Calu3 (cell line): ENCODE results near the gene CD164. TPM values are rescaled to one million over a fixed set of nuclear protein-coding genes. Genes with fewer than 3 reads are reported as not detected.

Experiments used
- BruUV-seq: library from RNA; stranded (reverse); fragments of 400-500 nt; replicated peaks from 2 replicates; lab custom pipeline; 2021; lab: Mats Ljungman, UMichigan
- CTCF ChIA-PET: fragments of 300-600 bp; sonication (Branson Sonifier 250); formaldehyde crosslinking; loops from one replicate; lab custom pipeline; 2022; ENCODE audit warnings: antibody characterized with exemption; lab: Charles Lee
- DNase-seq: peaks from one replicate; pipeline ENCODE4 v3.0.0; 2022
- H3K27ac Mint-ChIP-seq: one replicate; pipeline ENCODE4 v1.8.0; 2022; ENCODE audit warnings: mixed read lengths; ENCODE audit not compliant: unreplicated experiment
- H3K27me3 Mint-ChIP-seq: one replicate; pipeline ENCODE4 v1.8.0; 2022; ENCODE audit warnings: mixed read lengths; ENCODE audit not compliant: unreplicated experiment
- H3K36me3 Mint-ChIP-seq: one replicate; pipeline ENCODE4 v1.8.0; 2022; ENCODE audit warnings: mild to moderate bottlenecking, moderate library complexity, mixed read lengths; ENCODE audit not compliant: insufficient read depth, unreplicated experiment
- H3K4me1 Mint-ChIP-seq: one replicate; pipeline ENCODE4 v1.8.0; 2022; ENCODE audit warnings: mild to moderate bottlenecking, low read depth, mixed read lengths; ENCODE audit not compliant: unreplicated experiment
- H3K4me3 Mint-ChIP-seq: one replicate; pipeline ENCODE4 v1.8.0; 2022; ENCODE audit warnings: mild to moderate bottlenecking, low read depth, moderate library complexity, mixed read lengths; ENCODE audit not compliant: unreplicated experiment
- H3K9me3 Mint-ChIP-seq: one replicate; pipeline ENCODE4 v1.8.0; 2022; ENCODE audit warnings: low read depth, mixed read lengths; ENCODE audit not compliant: unreplicated experiment
- CTCF ChIP-seq: fragments of 200-600 bp; IDR thresholded peaks from one replicate; pipeline ENCODE4 v1.8.0; 2022; ENCODE audit warnings: antibody characterized with exemption; ENCODE audit not compliant: unreplicated experiment
- intact Hi-C: fragments of 100-400 bp; cut with micrococcal nuclease; formaldehyde crosslinking; loops from one replicate; pipeline ENCODE4 v1.10.0; 2022; ENCODE audit not compliant: unreplicated experiment
- total RNA-seq: library from RNA; stranded (reverse); gene quantifications from 2 replicates; pipeline ENCODE4 v1.2.3, GENCODE V29; 2022

Gene CD164
- total RNA-seq, 1 experiment from 2014 or later = 343 TPM

- no peak for DNase-seq
- Mint-ChIP-seq H3K27me3 (no peaks in the 10 kb centered on the region), H3K36me3 (peaks cover 44% of the 10 kb centered on the region), H3K27ac (no peak overlapping the region), H3K4me3 (no peak overlapping the region), H3K4me1 (no peaks in the 10 kb centered on the region), H3K9me3 (peaks cover 2% of the 10 kb centered on the region)
- BruUV-seq = no TSS peak
- CTCF ChIA-PET = no interaction called here
- intact Hi-C loops = no loop called here
- TF ChIP-seq CTCF = no peak
Observed at GRCh38 chr6:109362102-109362884, 20.0 kb downstream of the CD164 start.

GRCh38 chr6:109360791-109361190 lies 21.5 kb downstream of the CD164 start:
- H3K9me3 Mint-ChIP-seq = peaks cover 2% of the 10 kb centered on the region
- BruUV-seq = no TSS peak

GRCh38 chr6:109360281-109360680 lies 22.0 kb downstream of the CD164 start:
- peaks cover 32% of the 10 kb centered on the region for H3K36me3 Mint-ChIP-seq

More at GRCh38 chr6:109360791-109361190, 21.5 kb downstream of the CD164 start:
- CTCF ChIA-PET = no interaction called here
- Mint-ChIP-seq H3K36me3 (peaks cover 36% of the 10 kb centered on the region), H3K4me1 (no peaks in the 10 kb centered on the region), H3K4me3 (no peak overlapping the region), H3K27me3 (no peaks in the 10 kb centered on the region), H3K27ac (no peak overlapping the region)
- intact Hi-C loops = no loop called here
- no peak for DNase-seq
- TF ChIP-seq CTCF = no peak

GRCh38 chr6:109359248-109359647 lies 23.0 kb downstream of the CD164 start:
- TF ChIP-seq CTCF = no peak
- Mint-ChIP-seq H3K9me3 (peaks cover 2% of the 10 kb centered on the region), H3K27ac (no peak overlapping the region), H3K4me1 (no peaks in the 10 kb centered on the region), H3K36me3 (peaks cover 24% of the 10 kb centered on the region), H3K27me3 (no peaks in the 10 kb centered on the region), H3K4me3 (no peak overlapping the region)
- intact Hi-C loops = no loop called here
- no peak for DNase-seq
- CTCF ChIA-PET = interaction anchor here (0.7 kb wide), 1 partner anchor 37 kb away, joined by 3 read pairs; no protein-coding TSS in a partner anchor
- no TSS peak for BruUV-seq

More at GRCh38 chr6:109360281-109360680, 22.0 kb downstream of the CD164 start:
- TF ChIP-seq CTCF = no peak
- no peak for DNase-seq
- no peaks in the 10 kb centered on the region for H3K27me3 Mint-ChIP-seq
- H3K4me3 Mint-ChIP-seq = no peak overlapping the region
- H3K9me3 Mint-ChIP-seq = peaks cover 2% of the 10 kb centered on the region
- intact Hi-C loops = no loop called here
- BruUV-seq = no TSS peak
- CTCF ChIA-PET = no interaction called here
- H3K4me1 Mint-ChIP-seq = no peaks in the 10 kb centered on the region
- no peak overlapping the region for H3K27ac Mint-ChIP-seq
